Aorta (tissue), 5 donors: ENCODE results near the gene PPP3R1. TPM values are rescaled to one million over a fixed set of nuclear protein-coding genes. Genes with fewer than 3 reads are reported as not detected.
"Not testable (repeated sequence)": the region's sequence is repeated elsewhere in the genome, so short reads cannot be mapped to it uniquely, and the experiment has no call there.

Experiments used
- ATAC-seq: fragments of 200-7000 bp; cut with Tn5 transposase; one replicate; pipeline ENCODE4 v1.9.1; 2022; ENCODE audit warnings: moderate library complexity; ENCODE audit not compliant: low FRiP score
- DNase-seq, 2 donors: peaks; one replicate each; pipeline ENCODE4 v3.0.0-alpha.2; 2020
- H3K27ac ChIP-seq, 2 donors: one replicate each; pipeline ENCODE4 v1.5.1; 2013; ENCODE audit warnings: low read length in 2 of 2, mild to moderate bottlenecking in 2 of 2, moderate library complexity in 2 of 2, control low read depth in 1 of 2, inconsistent platforms in 1 of 2, low read depth in 1 of 2
- H3K27me3 ChIP-seq, 2 donors: one replicate each; pipeline ENCODE4 v1.6.1; 2013; ENCODE audit warnings: control low read depth in 1 of 2, low read length in 1 of 2, mild to moderate bottlenecking in 1 of 2, moderate library complexity in 1 of 2; ENCODE audit not compliant: insufficient read depth in 2 of 2, control insufficient read depth in 1 of 2
- H3K36me3 ChIP-seq, 2 donors: one replicate each; pipeline ENCODE4 v1.6.1; 2013; ENCODE audit warnings: control low read depth in 1 of 2, low read length in 1 of 2, mild to moderate bottlenecking in 1 of 2; ENCODE audit not compliant: insufficient read depth in 2 of 2, control insufficient read depth in 1 of 2
- H3K4me1 ChIP-seq, 2 donors: one replicate each; pipeline ENCODE4 v1.6.1; 2013; ENCODE audit warnings: low read length in 2 of 2, control low read depth in 1 of 2, mild to moderate bottlenecking in 1 of 2, moderate library complexity in 1 of 2; ENCODE audit not compliant: insufficient read depth in 2 of 2, control insufficient read depth in 1 of 2
- H3K4me3 ChIP-seq, 2 donors: one replicate each; pipeline ENCODE4 v1.5.1; 2013; ENCODE audit warnings: low read length in 2 of 2, control low read depth in 1 of 2, mild to moderate bottlenecking in 1 of 2
- H3K9me3 ChIP-seq: one replicate; pipeline ENCODE4 v1.6.1; 2013; ENCODE audit warnings: mild to moderate bottlenecking, low read length; ENCODE audit not compliant: control insufficient read depth
- WGBS, 2 donors: extraction: QIAGEN DNeasy Blood & Tissue Kit; methylation state at CpG; one replicate each; pipeline ENCODE4 v1.1.7; 2013; 5-methylcytosine and 5-hydroxymethylcytosine counted together
- intact Hi-C, 2 donors: fragments of 100-400 bp; cut with DNase I; formaldehyde crosslinking; loops; one replicate each; pipeline versions ENCODE4 v1.14.2 to v1.15.0; 2022
- polyA plus RNA-seq, 2 donors: library from polyadenylated mRNA; stranded (reverse); fragments of 200-250 nt; gene quantifications; one replicate each; pipeline ENCODE4 v1.2.3, GENCODE V29; 2013
- total RNA-seq, 2 donors: library from RNA; stranded (reverse); fragmentation: NEBNext Ultra II Directional; extraction: Animal tissue kit (Norgen Biotek cat#: 25700); gene quantifications; one replicate each; pipeline ENCODE4 v1.2.1, GENCODE V29; 2021
- donor health status: healthy with polysubstance abuse.
- donor health status: Bipolar disorder and iron deficiency.
- donor health status: DM: no; HTN: no; CAD: no.
- donor health status: DM: no; HTN: no; CAD: no.
- donor health status: DM: yes; HTN: yes; CAD: no.

Gene PPP3R1
- total and polyA plus RNA-seq, 4 donors = 16.6 to 51.0 (median 36.5) TPM

- no peaks in the 10 kb centered on the region for H3K9me3 ChIP-seq
- H3K36me3 ChIP-seq = peaks cover under 1 to 2% of the 10 kb centered on the region in 2 donors
- no peaks in the 10 kb centered on the region for H3K27me3 ChIP-seq
- no peak overlapping the region for H3K27ac ChIP-seq
- no peak for DNase-seq
- 97 to 99% methylated on average over 1 of the region's 1 CpG for WGBS, 2 donors
- intact Hi-C loops = no loop called here
- H3K4me1 ChIP-seq = peaks cover 2 to 10% of the 10 kb centered on the region in 2 donors
- no peak for ATAC-seq
- H3K4me3 ChIP-seq = no peak overlapping the region
These were observed 69.4 kb downstream of the PPP3R1 start for GRCh38 chr2:68182902-68183301.

- H3K36me3 ChIP-seq = peaks cover 2 to 3% of the 10 kb centered on the region in 2 donors
- intact Hi-C loops = no loop called here
- ATAC-seq (no peak), DNase-seq (no peak)
- peaks cover 2 to 10% of the 10 kb centered on the region in 2 donors for H3K4me1 ChIP-seq
- H3K9me3 ChIP-seq = no peaks in the 10 kb centered on the region
- H3K27ac ChIP-seq = no peak overlapping the region
- WGBS, 2 donors = 48 to 52% methylated on average over 4 of the region's 4 CpGs
- no peaks in the 10 kb centered on the region for H3K27me3 ChIP-seq
- H3K4me3 ChIP-seq = no peak overlapping the region
These were observed 73.2 kb downstream of the PPP3R1 start for GRCh38 chr2:68178954-68179627.

DNA sequence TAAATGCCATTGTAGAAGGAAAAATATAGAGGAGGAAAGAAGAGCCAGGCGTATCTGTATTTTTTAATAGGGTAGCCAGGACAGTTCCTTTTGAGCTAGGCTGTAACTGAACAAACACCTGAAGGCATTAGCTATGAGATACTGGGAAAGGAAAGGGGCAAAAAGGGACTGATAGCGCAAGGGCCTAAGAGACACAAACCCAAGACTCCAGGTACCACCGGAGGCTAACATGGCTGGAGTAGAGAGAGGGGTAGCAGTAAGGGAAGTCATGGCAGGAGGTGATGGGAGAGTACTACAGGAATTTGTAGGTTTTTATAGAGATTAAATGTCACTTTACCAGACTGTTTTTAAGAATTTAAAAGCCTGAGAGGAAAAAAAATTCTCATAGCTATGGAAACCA is 73.9 kb downstream of the PPP3R1 start:
- H3K27me3 ChIP-seq = no peaks in the 10 kb centered on the region
- no peak for ATAC-seq
- no peak overlapping the region for H3K4me3 ChIP-seq
- peaks cover 2 to 5% of the 10 kb centered on the region in 2 donors for H3K4me1 ChIP-seq
- H3K9me3 ChIP-seq = no peaks in the 10 kb centered on the region
- H3K27ac ChIP-seq = no peak overlapping the region
- intact Hi-C loops = no loop called here
- DNase-seq = no peak
- peaks cover 2% of the 10 kb centered on the region in 2 donors for H3K36me3 ChIP-seq
- 96 to 97% methylated on average over 3 of the region's 3 CpGs for WGBS, 2 donors

- no peak for DNase-seq
- no peak for ATAC-seq
- no peak overlapping the region for H3K27ac ChIP-seq
- H3K36me3 ChIP-seq = peaks cover 2% of the 10 kb centered on the region in 2 donors
- no peaks in the 10 kb centered on the region for H3K9me3 ChIP-seq
- intact Hi-C loops = no loop called here
- WGBS, 2 donors = 42 to 78% methylated on average over 2 of the region's 2 CpGs
- peaks cover 0 to 2% of the 10 kb centered on the region in 2 donors for H3K4me1 ChIP-seq
- no peak overlapping the region for H3K4me3 ChIP-seq
- no peaks in the 10 kb centered on the region for H3K27me3 ChIP-seq
These were observed 74.8 kb downstream of the PPP3R1 start for GRCh38 chr2:68177541-68177940.

- ATAC-seq (no peak), DNase-seq (no peak)
- 79 to 80% methylated on average over 7 of the region's 7 CpGs for WGBS, 2 donors
- H3K36me3 ChIP-seq = peaks cover 2% of the 10 kb centered on the region in 2 donors
- H3K4me1 ChIP-seq = peaks cover 0 to 2% of the 10 kb centered on the region in 2 donors
- no peaks in the 10 kb centered on the region for H3K9me3 ChIP-seq
- H3K27ac ChIP-seq = no peak overlapping the region
- intact Hi-C loops = no loop called here
- H3K4me3 ChIP-seq = no peak overlapping the region
- no peaks in the 10 kb centered on the region for H3K27me3 ChIP-seq
These were observed 75.7 kb downstream of the PPP3R1 start for GRCh38 chr2:68176657-68177056.

- H3K27ac ChIP-seq, H3K36me3 ChIP-seq, DNase-seq, intact Hi-C loops, H3K4me3 ChIP-seq, H3K27me3 ChIP-seq, H3K4me1 ChIP-seq, H3K9me3 ChIP-seq, ATAC-seq: not testable (repeated sequence)
- whole genome bisulfite sequencing, 2 donors = 97% methylated on average over 4 of the region's 4 CpGs
These were observed 77.1 kb downstream of the PPP3R1 start for GRCh38 chr2:68175210-68175609.

- H3K27me3 ChIP-seq = no peaks in the 10 kb centered on the region
- no peak overlapping the region for H3K27ac ChIP-seq
- no peaks in the 10 kb centered on the region for H3K9me3 ChIP-seq
- H3K4me3 ChIP-seq = no peak overlapping the region
- no peak for ATAC-seq
- 92 to 96% methylated on average over 8 of the region's 8 CpGs for WGBS, 2 donors
- no peaks in the 10 kb centered on the region for H3K4me1 ChIP-seq
- intact Hi-C loops = no loop called here
- no peak for DNase-seq
- H3K36me3 ChIP-seq = peaks cover 2 to 4% of the 10 kb centered on the region in 2 donors
These were observed 79.2 kb downstream of the PPP3R1 start for GRCh38 chr2:68172990-68173700.

DNA sequence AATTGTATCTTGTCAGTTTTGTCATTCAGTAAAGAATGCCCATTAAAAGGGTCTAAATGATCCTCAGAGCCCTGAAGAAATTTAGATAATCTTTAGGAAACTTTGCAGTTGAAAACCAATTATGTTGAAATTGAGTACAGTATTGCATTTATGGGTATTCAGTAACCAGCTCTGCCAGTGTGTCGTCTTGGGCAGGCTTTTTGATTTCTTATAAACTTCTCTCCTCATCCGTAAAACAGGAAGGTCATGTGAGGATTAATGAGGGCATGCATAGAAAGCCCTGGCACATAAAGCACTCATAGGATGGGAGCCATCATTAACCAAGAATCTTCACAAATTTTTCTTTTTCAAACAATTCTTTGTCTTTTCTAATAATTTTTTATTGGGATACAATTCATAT is 79.8 kb downstream of the PPP3R1 start:
- Histone ChIP-seq H3K4me3 (no peak overlapping the region), H3K4me1 (no peaks in the 10 kb centered on the region), H3K27me3 (no peaks in the 10 kb centered on the region), H3K36me3 (peaks cover 0 to 7% of the 10 kb centered on the region in 2 donors), H3K9me3 (no peaks in the 10 kb centered on the region), H3K27ac (no peak overlapping the region)
- DNase-seq (no peak), ATAC-seq (no peak)
- intact Hi-C loops = no loop called here
- WGBS, 2 donors = 71 to 82% methylated on average over 2 of the region's 2 CpGs

GRCh38 chr2:68171684-68172083 is 80.6 kb downstream of the PPP3R1 start:
- H3K27me3 ChIP-seq = no peaks in the 10 kb centered on the region
- ATAC-seq (no peak), DNase-seq (no peak)
- H3K4me1 ChIP-seq = no peaks in the 10 kb centered on the region
- H3K4me3 ChIP-seq = no peak overlapping the region
- H3K36me3 ChIP-seq = peaks cover 1 to 7% of the 10 kb centered on the region in 2 donors
- H3K9me3 ChIP-seq = no peaks in the 10 kb centered on the region
- H3K27ac ChIP-seq = no peak overlapping the region
- WGBS, 2 donors = 95% methylated on average over 4 of the region's 4 CpGs
- intact Hi-C loops = no loop called here
